Type B pancreatic cell (in vitro differentiated cells): ENCODE measurements around the gene SFTPD. TPM values are rescaled to one million over a fixed set of nuclear protein-coding genes. Genes with fewer than 3 reads are reported as not detected.

Experiments used
- DNase-seq: peaks from one replicate; pipeline ENCODE4 v3.0.0; 2021; ENCODE audit warnings: mixed read lengths; ENCODE audit not compliant: unreplicated experiment; ENCODE audit errors: extremely low spot score
- H3K27ac Mint-ChIP-seq: 2 replicates; pipeline ENCODE4 v1.8.0; 2021; ENCODE audit warnings: mild to moderate bottlenecking, mixed read lengths
- H3K27me3 Mint-ChIP-seq: 2 replicates; pipeline ENCODE4 v1.8.0; 2021; ENCODE audit warnings: mixed read lengths
- H3K36me3 Mint-ChIP-seq: 2 replicates; pipeline ENCODE4 v1.8.0; 2021; ENCODE audit warnings: mixed read lengths
- H3K4me1 Mint-ChIP-seq: one replicate; pipeline ENCODE4 v1.8.0; 2021; ENCODE audit warnings: mixed read lengths; ENCODE audit not compliant: unreplicated experiment
- H3K4me3 Mint-ChIP-seq: 2 replicates; pipeline ENCODE4 v1.8.0; 2021; ENCODE audit warnings: mild to moderate bottlenecking, mixed read lengths
- H3K9me3 Mint-ChIP-seq: 2 replicates; pipeline ENCODE4 v1.8.0; 2021; ENCODE audit warnings: mixed read lengths
- total RNA-seq: library from RNA; stranded (reverse); gene quantifications from 2 replicates; pipeline ENCODE4 v1.2.1, GENCODE V29; 2021; ENCODE audit warnings: low replicate concordance
- TF ChIP-seq, protein P1 (sequence below): fragments of 200-600 bp; sonication (generic); conservative IDR thresholded peaks from 2 replicates; pipeline ENCODE4 v1.5.0; 2021; ENCODE audit warnings: antibody characterized with exemption, mild to moderate bottlenecking

Gene SFTPD
- total RNA-seq, 1 donor from 2014 or later = 0.24 TPM

- no peaks in the 10 kb centered on the region for H3K9me3 Mint-ChIP-seq
- no peak overlapping the region for H3K4me3 Mint-ChIP-seq
- no peaks in the 10 kb centered on the region for H3K4me1 Mint-ChIP-seq
- no peaks in the 10 kb centered on the region for H3K36me3 Mint-ChIP-seq
- no peak for DNase-seq
- H3K27me3 Mint-ChIP-seq = peaks cover 35% of the 10 kb centered on the region
- H3K27ac Mint-ChIP-seq = no peak overlapping the region
- TF ChIP-seq, protein P1, sequence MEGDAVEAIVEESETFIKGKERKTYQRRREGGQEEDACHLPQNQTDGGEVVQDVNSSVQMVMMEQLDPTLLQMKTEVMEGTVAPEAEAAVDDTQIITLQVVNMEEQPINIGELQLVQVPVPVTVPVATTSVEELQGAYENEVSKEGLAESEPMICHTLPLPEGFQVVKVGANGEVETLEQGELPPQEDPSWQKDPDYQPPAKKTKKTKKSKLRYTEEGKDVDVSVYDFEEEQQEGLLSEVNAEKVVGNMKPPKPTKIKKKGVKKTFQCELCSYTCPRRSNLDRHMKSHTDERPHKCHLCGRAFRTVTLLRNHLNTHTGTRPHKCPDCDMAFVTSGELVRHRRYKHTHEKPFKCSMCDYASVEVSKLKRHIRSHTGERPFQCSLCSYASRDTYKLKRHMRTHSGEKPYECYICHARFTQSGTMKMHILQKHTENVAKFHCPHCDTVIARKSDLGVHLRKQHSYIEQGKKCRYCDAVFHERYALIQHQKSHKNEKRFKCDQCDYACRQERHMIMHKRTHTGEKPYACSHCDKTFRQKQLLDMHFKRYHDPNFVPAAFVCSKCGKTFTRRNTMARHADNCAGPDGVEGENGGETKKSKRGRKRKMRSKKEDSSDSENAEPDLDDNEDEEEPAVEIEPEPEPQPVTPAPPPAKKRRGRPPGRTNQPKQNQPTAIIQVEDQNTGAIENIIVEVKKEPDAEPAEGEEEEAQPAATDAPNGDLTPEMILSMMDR = no peak
Measured at GRCh38 chr10:79932307-79932706, 16.6 kb downstream of the SFTPD start.

DNA sequence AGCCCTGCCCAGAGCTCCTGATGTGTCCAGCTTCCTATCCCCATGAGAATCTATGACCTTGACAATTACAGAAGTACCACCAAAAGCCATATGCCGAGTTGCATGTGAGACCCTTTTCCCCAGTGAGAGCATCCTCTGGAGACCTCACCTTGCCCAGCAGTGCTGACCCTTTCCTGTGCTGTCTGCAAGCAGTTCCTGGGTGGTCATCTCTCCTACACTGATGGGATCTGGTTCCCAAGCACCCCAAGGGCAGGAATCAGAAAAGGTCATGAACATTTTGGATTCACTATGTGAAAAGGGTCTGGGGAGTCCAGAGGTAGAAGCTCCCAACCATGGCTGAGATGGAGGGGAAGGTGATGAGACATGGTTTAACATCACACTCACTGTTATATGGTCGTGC is 18.2 kb downstream of the SFTPD start:
- H3K4me1 Mint-ChIP-seq = no peaks in the 10 kb centered on the region
- H3K4me3 Mint-ChIP-seq = no peak overlapping the region
- H3K27ac Mint-ChIP-seq = no peak overlapping the region
- H3K9me3 Mint-ChIP-seq = no peaks in the 10 kb centered on the region
- H3K36me3 Mint-ChIP-seq = no peaks in the 10 kb centered on the region
- peaks cover 35% of the 10 kb centered on the region for H3K27me3 Mint-ChIP-seq
- no peak for DNase-seq
- TF ChIP-seq, protein P1 = no peak

DNA sequence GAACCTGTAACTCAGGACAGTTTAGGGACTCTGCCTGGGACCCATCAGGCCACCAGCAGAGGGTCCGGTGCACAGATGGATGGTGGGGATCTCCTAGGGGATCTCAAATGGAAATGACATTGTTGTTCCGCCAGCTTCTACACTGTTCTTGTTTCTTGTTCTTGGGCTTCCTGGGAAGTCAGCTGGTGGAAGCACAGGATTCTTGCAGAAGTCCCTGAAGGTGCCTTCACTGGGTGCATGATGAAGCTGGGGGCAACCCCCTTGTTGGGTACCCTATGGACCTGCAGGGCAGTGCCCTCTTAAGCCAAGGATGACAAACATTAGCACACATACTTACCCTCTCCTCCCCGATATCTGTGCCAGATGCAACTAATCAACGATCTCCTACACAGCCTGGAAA is 18.6 kb downstream of the SFTPD start:
- Mint-ChIP-seq H3K4me1 (no peaks in the 10 kb centered on the region), H3K27me3 (peaks cover 35% of the 10 kb centered on the region), H3K4me3 (no peak overlapping the region), H3K27ac (no peak overlapping the region), H3K9me3 (no peaks in the 10 kb centered on the region), H3K36me3 (no peaks in the 10 kb centered on the region)
- TF ChIP-seq, protein P1 = no peak
- DNase-seq = no peak

- Mint-ChIP-seq H3K4me3 (no peak overlapping the region), H3K9me3 (no peaks in the 10 kb centered on the region), H3K27me3 (peaks cover 35% of the 10 kb centered on the region), H3K27ac (no peak overlapping the region), H3K4me1 (no peaks in the 10 kb centered on the region), H3K36me3 (no peaks in the 10 kb centered on the region)
- peak; percentile 84 for DNase-seq
- TF ChIP-seq, protein P1 = peak; percentile 96
Measured at GRCh38 chr10:79929409-79929904, 19.4 kb downstream of the SFTPD start.

- Mint-ChIP-seq H3K4me3 (no peak overlapping the region), H3K27ac (no peak overlapping the region), H3K36me3 (no peaks in the 10 kb centered on the region), H3K27me3 (peaks cover 32% of the 10 kb centered on the region), H3K4me1 (no peaks in the 10 kb centered on the region), H3K9me3 (no peaks in the 10 kb centered on the region)
- TF ChIP-seq, protein P1 = no peak
- no peak for DNase-seq
Measured at GRCh38 chr10:79928028-79928583, 20.8 kb downstream of the SFTPD start.
